Eye (tissue), 1 donor: Measurements from ENCODE around the gene ZDHHC20.

Source experiments
- DNase-seq: peaks from one replicate; pipeline ENCODE4 v3.0.0-alpha.2; 2015

The ZDHHC20 gene

GRCh38 chr13:21360463-21360862, 98.6 kb downstream of the ZDHHC20 start:
- no peak for DNase-seq

DNA sequence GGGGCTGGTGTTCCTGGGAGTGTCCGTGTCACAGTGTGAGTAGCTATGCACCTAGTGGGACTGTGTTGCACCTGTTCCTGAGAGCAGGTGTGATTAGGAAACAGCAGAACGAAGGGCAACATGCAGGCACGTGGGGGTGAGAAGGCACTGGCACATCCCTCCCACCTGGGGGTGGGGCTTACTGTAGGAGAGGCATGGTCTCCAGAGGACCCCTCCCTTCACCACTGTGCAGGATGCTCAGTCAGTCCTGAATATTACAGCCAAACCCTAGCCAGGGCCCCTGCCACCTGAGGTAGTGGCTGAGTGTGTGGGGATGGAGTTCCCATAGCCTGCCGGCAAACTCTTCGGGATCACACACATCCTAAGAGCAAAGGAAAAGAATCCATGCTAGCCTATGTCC, 99.2 kb downstream of the ZDHHC20 start:
- no peak for DNase-seq

DNA sequence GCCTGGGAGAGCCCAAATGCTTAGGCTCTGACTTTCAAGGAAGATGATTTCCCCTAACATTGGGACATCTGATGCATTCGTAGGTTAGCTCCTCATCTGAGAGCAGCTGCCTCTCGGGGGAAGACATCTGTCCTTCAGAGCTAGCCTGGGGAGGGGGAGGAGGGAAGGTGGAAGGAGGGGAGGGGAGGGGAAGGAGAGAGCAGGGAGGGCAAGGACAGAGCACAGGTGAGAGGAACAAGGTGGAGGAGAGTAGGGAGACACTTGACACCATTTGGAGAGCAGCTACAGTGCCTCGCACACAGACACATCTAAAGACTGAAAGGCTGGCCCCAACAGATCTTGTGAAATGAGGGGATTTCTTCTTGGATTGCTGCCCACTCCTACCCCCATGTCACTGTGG, 103.8 kb downstream of the ZDHHC20 start:
- DNase-seq = no peak

DNA sequence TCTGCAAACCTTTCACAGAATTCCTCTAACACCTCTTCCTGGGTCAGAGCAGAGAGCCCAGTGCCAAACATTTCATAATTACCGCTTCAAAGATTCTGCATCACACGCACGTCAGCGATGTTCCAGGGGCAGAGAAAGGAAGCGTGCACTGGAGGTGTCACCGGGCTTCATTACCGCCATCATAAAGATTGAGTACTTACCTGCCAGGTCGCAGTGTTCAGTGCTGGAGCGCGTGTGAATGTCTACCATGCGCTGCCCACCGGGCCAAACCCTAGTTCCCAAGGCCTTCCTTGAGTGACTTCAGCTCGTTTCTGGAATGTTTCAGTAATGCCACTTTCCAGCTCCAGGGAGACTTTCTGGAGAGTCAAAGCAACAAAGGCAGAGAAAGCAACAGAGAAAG, 104.4 kb downstream of the ZDHHC20 start:
- DNase-seq = no peak

- no peak for DNase-seq
These were observed 110.5 kb downstream of the ZDHHC20 start for GRCh38 chr13:21348488-21349120.

DNA sequence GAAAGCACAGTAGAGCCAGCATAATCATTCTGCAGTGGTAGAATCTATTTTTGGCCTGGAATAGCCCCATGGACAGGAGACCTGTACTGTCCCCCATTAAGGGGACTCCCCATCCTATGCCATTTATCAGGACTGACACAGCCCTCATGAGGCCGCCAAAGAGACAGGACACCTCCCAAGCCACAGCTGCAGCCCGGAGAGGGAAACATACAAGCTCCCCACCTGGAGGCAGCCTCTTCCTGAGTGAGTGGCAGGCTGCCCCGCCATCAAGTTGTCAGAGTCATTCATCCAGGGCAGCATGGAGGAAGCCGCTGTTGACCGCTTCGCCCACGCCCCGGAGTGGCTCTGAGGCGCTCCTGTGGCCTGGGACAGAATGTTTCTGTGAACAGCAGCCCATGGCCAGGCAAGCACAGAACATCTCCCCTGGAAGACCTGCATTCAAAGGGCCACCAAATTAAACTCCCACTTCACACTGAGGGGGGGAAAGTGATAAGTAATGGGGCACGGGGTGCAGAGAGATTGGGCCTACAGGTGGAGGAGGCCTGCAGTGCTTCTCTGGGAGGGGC, 111.3 kb downstream of the ZDHHC20 start:
- no peak for DNase-seq

DNA sequence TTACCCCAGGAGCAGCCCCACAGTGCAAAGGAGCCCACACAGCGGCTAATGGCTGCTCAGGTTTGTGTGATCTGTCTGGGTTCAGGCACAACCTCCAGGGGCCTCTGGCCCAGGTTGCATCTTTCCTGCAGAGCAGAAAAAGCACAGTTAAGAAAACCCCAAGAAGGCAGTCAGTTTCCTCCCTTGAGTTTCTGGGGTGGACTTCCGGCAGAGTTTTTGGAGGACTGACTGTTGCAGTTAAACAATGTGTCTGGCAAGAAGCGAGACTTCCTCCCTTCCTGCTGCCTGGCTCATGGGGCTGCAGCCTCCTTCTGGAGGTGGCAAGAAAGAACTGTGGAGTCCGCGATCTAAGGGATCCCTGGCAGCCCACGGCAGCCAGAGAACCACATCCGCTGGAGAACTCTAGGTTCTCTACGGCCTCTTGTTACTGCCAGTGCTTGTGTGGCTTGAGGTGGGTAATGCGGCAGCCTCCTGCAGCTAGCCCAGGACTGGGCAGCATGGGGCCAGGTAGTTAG, 114.4 kb downstream of the ZDHHC20 start:
- DNase-seq = no peak

DNA sequence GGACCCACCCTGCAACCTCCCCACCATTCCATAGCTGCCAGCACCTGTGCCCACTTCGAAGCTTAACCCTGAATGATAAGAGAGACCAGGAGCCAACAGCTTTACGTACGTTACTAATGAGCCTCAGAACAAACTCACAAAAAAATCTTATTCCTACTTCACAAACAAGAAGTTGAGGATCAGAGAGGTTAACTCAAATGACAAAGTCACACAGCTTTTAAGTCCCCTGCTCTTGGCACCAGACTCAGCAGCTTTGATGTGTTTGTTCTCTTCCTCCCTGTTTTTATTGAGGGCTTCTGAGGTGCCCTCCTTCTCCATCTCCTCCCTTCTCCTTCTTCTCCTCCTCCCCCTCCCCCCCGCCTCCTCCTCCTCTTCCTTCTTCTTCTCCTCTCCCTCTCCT, 115.4 kb downstream of the ZDHHC20 start:
- DNase-seq = no peak

DNA sequence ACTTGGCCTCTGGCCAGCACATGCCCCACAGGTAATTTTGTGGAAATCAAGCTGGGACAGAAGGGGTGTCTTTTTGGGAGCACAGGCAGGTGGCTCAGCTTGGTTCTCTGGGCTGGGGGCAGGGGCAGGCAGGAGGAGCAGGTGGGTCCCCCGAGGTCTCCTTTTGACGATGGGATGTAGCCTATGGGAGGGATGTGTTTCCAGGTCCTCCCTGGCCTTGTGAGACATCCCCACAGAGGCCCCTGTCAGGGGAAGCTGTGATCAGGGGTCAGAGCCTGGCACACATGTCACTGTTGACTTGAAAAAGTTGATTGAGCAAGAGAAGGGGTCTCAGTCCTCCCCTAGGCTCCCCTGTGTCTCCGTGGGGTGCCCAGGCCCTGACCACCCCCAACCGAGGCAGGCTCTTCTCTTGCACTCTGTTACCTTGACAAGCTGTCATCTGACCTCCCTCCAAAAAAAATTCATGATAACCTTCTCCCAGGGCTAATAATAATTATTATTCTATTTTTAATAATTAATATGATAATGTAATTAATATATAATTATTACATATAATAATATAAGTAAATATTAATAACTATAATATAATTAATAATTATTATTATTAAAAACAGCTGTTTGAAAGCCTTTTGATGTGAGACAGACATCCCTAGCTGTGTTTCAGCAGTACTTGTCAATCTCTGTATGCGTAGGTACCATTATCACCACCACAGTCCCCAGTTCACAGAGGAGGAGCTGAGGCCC, 116.2 kb downstream of the ZDHHC20 start:
- no peak for DNase-seq

GRCh38 chr13:21341637-21342422, 117.3 kb downstream of the ZDHHC20 start:
- no peak for DNase-seq

GRCh38 chr13:21338639-21339278, 120.3 kb downstream of the ZDHHC20 start:
- no peak for DNase-seq

DNA sequence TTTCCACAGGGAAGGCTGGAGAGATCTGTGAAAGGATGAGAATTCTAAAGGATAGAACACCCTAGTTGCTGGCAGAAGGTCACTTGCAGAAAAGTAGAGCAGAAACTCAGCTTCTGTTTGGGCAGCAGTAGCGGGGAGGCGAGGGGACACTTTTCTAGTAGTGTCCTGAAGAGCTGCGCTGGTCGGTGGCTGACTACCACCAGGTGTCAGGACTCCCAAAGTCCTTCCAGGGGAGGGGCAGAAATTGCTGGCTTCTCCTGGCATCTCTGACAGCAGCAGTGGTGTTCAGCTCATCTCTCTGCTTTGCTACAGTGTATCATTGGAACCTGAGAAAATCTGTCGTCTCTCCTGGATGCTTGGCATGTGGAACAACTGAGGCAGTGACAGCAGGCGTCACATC, 120.9 kb downstream of the ZDHHC20 start:
- DNase-seq = no peak

DNA sequence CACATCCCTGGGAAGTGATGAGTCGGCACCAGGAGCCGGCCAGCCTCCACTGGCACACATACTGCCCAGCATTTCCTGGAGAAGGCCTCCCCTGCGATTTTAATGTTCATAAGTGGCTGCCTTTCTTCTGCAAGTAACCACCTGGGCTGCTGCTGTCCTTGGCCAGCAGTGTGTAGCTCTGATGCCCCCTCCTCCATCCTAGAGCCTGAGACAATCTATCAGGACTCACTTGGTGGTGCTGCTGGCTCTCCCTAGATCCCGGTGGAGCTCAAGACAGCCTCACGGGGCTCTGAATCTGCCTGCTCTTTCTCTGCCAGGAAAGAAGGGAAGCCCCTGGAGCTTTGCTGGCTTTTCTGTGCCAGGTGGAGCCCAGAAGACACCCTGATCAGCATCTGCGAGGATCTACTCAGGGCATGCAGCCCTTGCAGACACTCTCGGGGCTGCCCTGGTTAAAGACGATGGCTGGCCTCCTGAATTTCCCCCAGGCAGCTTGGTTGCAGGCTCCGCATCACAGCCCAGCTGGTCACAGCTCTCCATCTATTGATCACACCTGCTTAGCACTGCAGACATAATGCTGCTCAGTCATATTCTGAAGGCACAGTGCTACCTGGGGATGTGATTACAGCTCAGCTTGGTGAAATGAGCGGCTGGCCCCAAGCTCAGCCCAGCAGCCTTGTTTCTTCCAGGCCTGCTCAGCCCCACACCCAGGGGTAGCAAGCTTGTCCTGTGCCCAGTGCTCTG, 122.3 kb downstream of the ZDHHC20 start:
- no peak for DNase-seq

- DNase-seq = no peak
These were observed 125.9 kb downstream of the ZDHHC20 start for GRCh38 chr13:21333186-21333585.

DNA sequence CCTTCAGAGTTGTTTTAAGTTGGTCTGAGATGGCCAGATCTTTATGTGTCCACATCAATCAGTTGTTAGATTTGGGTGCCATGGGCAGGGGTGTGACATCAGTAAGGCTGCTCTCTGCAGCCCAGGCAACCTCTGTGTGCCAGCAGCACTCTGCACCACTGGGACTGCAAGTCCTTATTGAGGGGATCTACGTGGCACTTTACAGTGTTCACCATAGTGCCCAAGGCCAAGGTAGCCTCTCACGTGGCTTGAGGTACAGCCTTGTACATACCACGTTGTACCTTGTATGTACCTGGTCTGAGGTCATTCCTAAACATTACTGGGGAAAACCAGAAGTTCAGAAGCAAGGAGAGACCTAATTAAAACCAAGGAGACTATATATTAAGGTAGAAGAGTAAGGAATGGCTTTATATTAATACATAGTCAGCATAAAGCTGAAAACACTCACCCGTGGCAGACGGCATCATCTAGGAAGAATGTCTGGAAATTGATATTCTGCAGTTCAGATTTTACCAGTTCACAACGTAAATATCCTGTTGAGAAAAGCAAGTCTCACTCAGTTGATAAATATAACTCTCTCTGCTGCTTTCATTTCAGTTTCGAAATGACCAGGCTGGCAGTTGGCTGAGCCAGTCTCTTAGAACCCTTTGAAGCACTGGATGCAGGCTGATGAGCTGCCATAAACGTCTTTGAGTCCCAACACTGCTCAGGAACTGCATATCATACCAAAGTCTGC, 128.8 kb downstream of the ZDHHC20 start:
- DNase-seq = no peak

- DNase-seq = no peak
These were observed 130.1 kb downstream of the ZDHHC20 start for GRCh38 chr13:21328836-21329477.

GRCh38 chr13:21328201-21328600, 130.9 kb downstream of the ZDHHC20 start:
- DNase-seq = no peak

- DNase-seq = peak; percentile 78
These were observed 132.7 kb downstream of the ZDHHC20 start for GRCh38 chr13:21326155-21327031.

DNA sequence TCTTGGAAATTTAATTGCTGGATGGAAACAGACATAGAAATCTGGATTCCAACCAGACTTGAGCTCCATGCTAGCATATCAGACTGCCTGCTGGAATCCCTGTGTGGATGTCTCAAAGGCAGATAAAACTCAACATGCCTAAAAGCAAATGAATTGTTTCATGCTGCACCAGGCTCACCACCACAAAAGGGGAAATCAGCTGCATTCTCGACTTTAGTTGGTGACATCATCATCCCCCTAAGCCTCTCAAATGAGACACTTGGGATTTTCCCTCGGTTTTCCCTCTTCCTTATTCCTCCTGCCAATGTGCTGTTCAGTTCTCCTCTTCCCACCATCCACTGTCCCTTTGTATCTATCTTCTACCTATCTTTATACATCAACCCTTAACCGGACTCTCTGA, 134.3 kb downstream of the ZDHHC20 start:
- DNase-seq = no peak

DNA sequence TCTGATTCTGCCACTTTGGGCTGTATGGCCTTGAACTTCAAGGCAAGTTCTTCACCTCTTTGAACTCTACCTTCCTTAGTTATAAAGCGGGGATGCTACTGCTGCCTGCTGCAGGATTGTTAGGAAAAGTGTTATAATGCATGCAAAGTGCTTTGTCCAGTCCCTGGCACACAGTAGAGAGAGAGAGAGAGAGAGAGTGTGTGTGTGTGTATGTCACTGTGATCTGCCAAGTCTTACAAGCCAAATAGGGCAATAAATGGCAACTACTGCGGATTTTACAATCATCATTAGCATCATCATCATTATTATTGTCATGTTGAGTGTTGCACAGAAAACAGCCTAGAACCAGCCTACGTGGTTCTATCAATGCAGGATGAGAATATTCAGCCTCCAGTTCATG, 136.1 kb downstream of the ZDHHC20 start:
- no peak for DNase-seq
